Epithelial cell of proximal tubule (primary cell): ENCODE data around the gene NENF. TPM values are rescaled to one million over a fixed set of nuclear protein-coding genes. Genes with fewer than 3 reads are reported as not detected.
"Not testable (repeated sequence)": the region's sequence is repeated elsewhere in the genome, so short reads cannot be mapped to it uniquely, and the experiment has no call there.

Source experiments
- DNase-seq: peaks from one replicate; pipeline ENCODE4 v3.0.0-alpha.2; 2011; ENCODE audit warnings: low read depth
- H3K4me3 ChIP-seq: 2 replicates; pipeline ENCODE4 v1.5.1; 2011; ENCODE audit warnings: low read depth, mild to moderate bottlenecking, low read length
- CTCF ChIP-seq: conservative IDR thresholded peaks from 2 replicates; pipeline ENCODE4 v1.5.1; 2012; ENCODE audit warnings: low read depth, mild to moderate bottlenecking, low read length
- total RNA-seq: library from RNA; depleted of rRNA; stranded (reverse); fragments of >200 nt; gene quantifications from 2 replicates; pipeline ENCODE4 v1.2.3, GENCODE V29; 2015

Gene NENF
- total RNA-seq, 1 donor from 2014 or later: 115 TPM

GRCh38 chr1:212477680-212478466 is 45.2 kb downstream of the NENF start:
- DNase-seq: no peak

GRCh38 chr1:212478467-212479025 is 45.8 kb downstream of the NENF start:
- no peak for TF ChIP-seq CTCF
- no peak overlapping the region for H3K4me3 ChIP-seq
- no peak for DNase-seq

More at GRCh38 chr1:212477680-212478466, 45.2 kb downstream of the NENF start:
- no peak for TF ChIP-seq CTCF
- no peak overlapping the region for H3K4me3 ChIP-seq

GRCh38 chr1:212479188-212479587 is 46.5 kb downstream of the NENF start:
- H3K4me3 ChIP-seq: no peak overlapping the region
- DNase-seq: no peak

GRCh38 chr1:212480711-212481437 is 48.2 kb downstream of the NENF start:
- not testable (repeated sequence) for DNase-seq, H3K4me3 ChIP-seq

More at GRCh38 chr1:212479188-212479587, 46.5 kb downstream of the NENF start:
- TF ChIP-seq CTCF: no peak

GRCh38 chr1:212481438-212481767 is 48.7 kb downstream of the NENF start:
- H3K4me3 ChIP-seq: no peak overlapping the region
- no peak for TF ChIP-seq CTCF
- DNase-seq: no peak

GRCh38 chr1:212482006-212482636 is 49.4 kb downstream of the NENF start:
- no peak overlapping the region for H3K4me3 ChIP-seq
- TF ChIP-seq CTCF: no peak
- DNase-seq: no peak
